NCI-H1092 (cell line): ENCODE data around the gene TRAPPC10.

Experiments
- DNase-seq: peaks from one replicate; lab custom pipeline; 2025; lab: John Stamatoyannopoulos, UW

The TRAPPC10 gene

GRCh38 chr21:44005071-44005470 is 7.0 kb upstream of the TRAPPC10 start:
- DNase-seq: no peak

GRCh38 chr21:44005593-44005992 is 6.5 kb upstream of the TRAPPC10 start:
- DNase-seq: no peak

GRCh38 chr21:44006017-44006619 is 6.0 kb upstream of the TRAPPC10 start:
- DNase-seq: no peak

GRCh38 chr21:44006656-44007055 is 5.5 kb upstream of the TRAPPC10 start:
- no peak for DNase-seq

GRCh38 chr21:44010429-44010828 is 1.7 kb upstream of the TRAPPC10 start:
- DNase-seq: no peak

GRCh38 chr21:44011123-44011522 is 986 bp upstream of the TRAPPC10 start:
- DNase-seq: no peak

GRCh38 chr21:44012474-44013379 is 618 bp downstream of the TRAPPC10 start:
- peak; percentile 24 for DNase-seq

- DNase-seq: no peak
Observed at GRCh38 chr21:44013380-44014088, 1.4 kb downstream of the TRAPPC10 start.

- DNase-seq: no peak
Observed at GRCh38 chr21:44017601-44018000, 5.5 kb downstream of the TRAPPC10 start.

GRCh38 chr21:44018127-44018526 is 6.0 kb downstream of the TRAPPC10 start:
- DNase-seq: no peak

- no peak for DNase-seq
Observed at GRCh38 chr21:44018813-44019567, 6.9 kb downstream of the TRAPPC10 start.

GRCh38 chr21:44019568-44019958 is 7.5 kb downstream of the TRAPPC10 start:
- no peak for DNase-seq

GRCh38 chr21:44020551-44020950 is 8.4 kb downstream of the TRAPPC10 start:
- DNase-seq: no peak

GRCh38 chr21:44021064-44021463 is 9.0 kb downstream of the TRAPPC10 start:
- DNase-seq: no peak

- no peak for DNase-seq
Observed at GRCh38 chr21:44024257-44024656, 12.1 kb downstream of the TRAPPC10 start.

- no peak for DNase-seq
Observed at GRCh38 chr21:44024887-44025353, 12.8 kb downstream of the TRAPPC10 start.

- no peak for DNase-seq
Observed at GRCh38 chr21:44027607-44028286, 15.6 kb downstream of the TRAPPC10 start.

GRCh38 chr21:44028287-44028659 is 16.2 kb downstream of the TRAPPC10 start:
- DNase-seq: no peak

GRCh38 chr21:44029460-44030087 is 17.5 kb downstream of the TRAPPC10 start:
- DNase-seq: no peak

- DNase-seq: no peak
Observed at GRCh38 chr21:44035244-44035643, 23.1 kb downstream of the TRAPPC10 start.

- DNase-seq: no peak
Observed at GRCh38 chr21:44038063-44038462, 26.0 kb downstream of the TRAPPC10 start.
